Stomach (tissue), 4 donors: ENCODE data around the gene ADARB2.

Experiments used
- CTCF ChIP-seq, 7 experiments: fragments of 450-650 bp in 4 of 7; fragments of 200-600 bp in 3 of 7; sonication (generic) in 3 of 7; IDR thresholded peaks; one replicate each; pipeline ENCODE4 v1.5.1; 2016 to 2019; ENCODE audit warnings: antibody characterized with exemption in 7 of 7, control low read depth in 2 of 7, mild to moderate bottlenecking in 1 of 7
- POLR2A ChIP-seq, 4 donors: fragments of 450-650 bp; IDR thresholded peaks; one replicate each; pipeline ENCODE4 v1.6.1; 2016; ENCODE audit warnings: antibody characterized with exemption in 4 of 4, control low read depth in 2 of 4, mild to moderate bottlenecking in 1 of 4, moderate library complexity in 1 of 4
- POLR2AphosphoS5 ChIP-seq, 3 donors: sonication (generic); formaldehyde crosslinking; IDR thresholded peaks; one replicate each; pipeline ENCODE4 v1.6.1; 2016; ENCODE audit warnings: antibody characterized with exemption in 3 of 3

- no peak for TF ChIP-seq CTCF (IDR thresholded peaks at IDR 0.05)
- no peak for TF ChIP-seq POLR2A (IDR thresholded peaks at IDR 0.05)
- TF ChIP-seq POLR2AphosphoS5 (IDR thresholded peaks at IDR 0.05), result no peak
These were observed 506.6 kb downstream of the ADARB2 start for GRCh38 chr10:1230592-1231275.
